GM21390 (cell line): ENCODE measurements around the gene AUTS2.

ENCODE experiments used
- ATAC-seq: cut with Tn5 transposase; IDR thresholded peaks from one replicate; pipeline ENCODE4 v1.9.1; 2021; ENCODE audit not compliant: unreplicated experiment

AUTS2 gene

GRCh38 chr7:69840248-69840647 lies 242.0 kb downstream of the AUTS2 start:
- ATAC-seq = no peak

DNA sequence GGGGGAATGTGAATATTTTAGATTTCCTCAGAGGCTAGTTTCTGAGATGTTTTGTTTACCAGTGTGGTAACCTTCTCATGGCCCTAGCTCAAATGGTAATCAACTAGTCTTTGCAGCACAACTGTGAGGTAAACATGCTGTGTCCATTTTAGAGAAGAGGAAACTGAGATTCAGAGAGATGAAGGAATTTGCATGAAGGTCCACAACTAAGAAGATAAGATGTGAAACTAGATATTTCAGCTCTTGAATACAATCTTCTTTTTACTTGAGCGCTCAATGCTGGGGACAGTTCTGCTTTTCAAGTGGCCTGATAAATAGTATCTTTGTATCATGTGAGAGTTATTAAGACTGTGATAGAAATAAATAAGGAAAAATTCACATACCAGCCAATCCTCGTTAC lies 245.4 kb downstream of the AUTS2 start:
- peak; percentile 64 for ATAC-seq

DNA sequence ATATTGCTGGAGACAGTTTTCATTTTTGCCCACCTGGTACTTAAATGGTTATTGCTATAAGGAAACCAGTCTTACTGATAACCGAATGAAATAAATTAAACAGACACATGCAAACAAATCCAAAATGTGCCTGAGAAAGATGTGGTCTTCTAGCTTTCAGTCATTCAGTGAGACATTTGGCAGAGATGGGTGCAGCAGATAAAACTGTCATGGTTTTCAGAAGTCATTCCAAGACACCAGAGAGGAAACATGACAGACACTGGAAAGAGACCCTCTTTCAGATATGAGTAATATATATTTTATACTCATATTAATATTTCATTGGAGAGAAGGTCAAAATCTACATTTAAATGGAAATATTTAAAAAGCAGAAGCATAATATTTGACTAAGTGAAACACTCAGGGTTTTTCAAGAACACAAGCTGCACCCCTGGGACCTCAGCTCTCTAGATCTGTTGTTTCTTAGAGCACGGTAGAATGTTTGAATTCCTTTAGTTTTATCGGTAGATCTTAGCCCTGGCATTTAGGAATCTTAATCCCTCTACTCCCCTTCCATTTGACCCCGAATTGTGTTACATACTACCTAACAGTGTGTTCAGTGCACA lies 246.1 kb downstream of the AUTS2 start:
- ATAC-seq = peak; percentile 39

DNA sequence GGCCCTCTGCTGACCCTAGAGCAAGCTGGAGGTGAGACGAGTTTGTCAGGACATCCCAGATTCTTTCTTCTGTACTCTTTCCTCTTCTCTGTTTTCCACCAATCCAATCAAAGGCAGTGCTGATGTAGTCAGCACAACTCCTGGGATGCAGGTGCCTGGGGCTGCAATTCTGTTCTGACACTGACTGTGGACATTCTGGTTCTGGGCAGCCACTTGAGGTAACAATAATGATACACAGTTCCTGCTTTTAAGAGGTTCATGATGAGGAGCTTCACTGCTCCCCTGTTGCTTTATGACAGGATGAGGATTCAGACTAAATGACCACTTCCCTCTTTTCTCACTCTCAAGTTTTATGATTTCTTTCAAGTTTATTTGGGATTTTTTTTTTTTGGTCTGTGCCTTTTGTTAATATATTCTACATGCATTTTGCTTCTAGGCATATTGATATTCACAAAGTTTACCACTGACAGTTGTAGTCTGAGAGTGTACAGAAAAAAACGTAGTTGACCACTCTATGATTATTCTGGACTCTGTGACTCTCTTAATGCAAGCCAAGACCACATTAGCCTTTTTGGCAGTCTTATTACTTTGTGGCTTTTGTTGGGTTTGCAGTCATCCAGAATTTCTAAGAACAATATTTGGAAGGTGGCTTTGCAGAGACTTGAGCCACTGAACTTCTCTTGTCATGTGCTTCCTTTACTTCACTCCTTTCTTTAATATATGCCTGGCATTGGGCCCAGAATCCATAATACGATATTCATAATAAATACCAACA lies 247.6 kb downstream of the AUTS2 start:
- ATAC-seq = no peak

GRCh38 chr7:69847921-69848612 lies 249.8 kb downstream of the AUTS2 start:
- no peak for ATAC-seq

- no peak for ATAC-seq
These were observed 251.0 kb downstream of the AUTS2 start for GRCh38 chr7:69849268-69849667.

GRCh38 chr7:69857014-69857413 lies 258.7 kb downstream of the AUTS2 start:
- no peak for ATAC-seq

DNA sequence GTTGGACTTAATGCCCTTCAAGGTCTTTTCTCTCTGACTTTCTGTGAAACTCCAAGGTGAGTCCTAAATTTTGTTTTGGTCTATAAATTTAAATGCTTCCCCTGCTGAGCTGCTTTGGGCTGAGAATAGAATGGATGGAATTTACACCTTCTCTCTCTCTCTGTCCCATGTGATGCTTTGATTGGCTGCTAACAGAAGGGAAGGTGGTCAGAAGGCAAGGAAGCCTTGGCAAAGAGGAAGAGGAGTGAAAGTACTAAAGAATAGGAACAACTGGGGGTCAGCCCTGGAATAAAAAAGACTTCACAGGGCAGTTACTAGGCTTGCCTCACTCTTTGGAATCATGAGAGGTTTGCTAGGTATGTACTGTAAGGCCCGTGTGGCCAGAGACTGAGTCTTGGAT lies 260.2 kb downstream of the AUTS2 start:
- no peak for ATAC-seq

- peak; percentile 61 for ATAC-seq
These were observed 261.1 kb downstream of the AUTS2 start for GRCh38 chr7:69859342-69859741.

DNA sequence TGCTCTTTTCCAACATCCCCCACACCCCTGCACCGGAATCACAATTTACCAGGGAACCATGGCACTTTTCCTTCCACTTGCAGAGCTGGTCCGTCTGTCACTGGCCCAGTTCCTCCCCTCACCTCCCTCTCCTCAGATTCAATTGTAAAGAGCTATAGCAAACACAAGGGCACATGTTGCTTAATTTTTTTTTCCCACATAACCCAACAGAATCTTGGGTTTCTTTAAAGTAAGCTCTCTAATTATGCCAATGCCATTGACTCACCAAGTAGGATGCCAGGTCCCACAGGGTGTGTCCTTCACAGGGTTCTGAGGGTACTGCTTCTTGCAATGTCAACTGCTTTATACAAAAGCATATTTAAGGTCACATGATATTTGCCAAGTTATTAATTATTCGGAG lies 262.2 kb downstream of the AUTS2 start:
- ATAC-seq = no peak

DNA sequence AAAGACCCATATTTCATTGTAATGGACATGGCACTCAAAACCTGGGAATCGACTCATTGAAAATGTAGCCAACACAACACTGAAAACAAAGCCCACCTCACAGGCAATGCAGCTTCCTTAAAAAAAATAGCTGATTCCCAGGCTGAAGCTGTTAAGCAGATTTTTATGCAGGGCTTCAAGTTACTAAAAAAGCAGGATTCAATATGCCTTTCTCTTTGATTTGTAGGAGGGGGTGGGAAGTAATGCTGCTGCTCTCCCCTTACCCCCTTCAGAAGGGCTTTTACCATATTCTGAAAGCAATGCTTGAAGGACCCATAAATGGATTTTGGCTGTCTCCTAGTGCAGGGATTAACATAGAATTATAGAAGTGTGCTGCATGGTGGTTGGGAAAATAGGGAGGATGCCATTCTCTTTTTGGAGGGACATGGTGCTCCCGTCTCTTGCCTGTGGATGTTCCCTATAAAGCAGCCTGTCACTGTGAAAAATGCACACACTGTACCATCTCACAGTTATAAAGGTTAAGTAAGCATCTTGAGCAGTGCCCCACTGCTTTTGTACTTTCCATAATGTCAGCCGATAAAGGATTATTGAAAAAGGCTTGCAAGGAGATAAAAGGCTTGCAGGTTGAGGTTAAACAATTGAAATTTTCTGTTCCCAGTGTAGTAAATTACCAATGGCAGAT lies 262.8 kb downstream of the AUTS2 start:
- ATAC-seq = no peak

- no peak for ATAC-seq
These were observed 264.3 kb downstream of the AUTS2 start for GRCh38 chr7:69862413-69863064.

- no peak for ATAC-seq
These were observed 266.0 kb downstream of the AUTS2 start for GRCh38 chr7:69864274-69864673.

DNA sequence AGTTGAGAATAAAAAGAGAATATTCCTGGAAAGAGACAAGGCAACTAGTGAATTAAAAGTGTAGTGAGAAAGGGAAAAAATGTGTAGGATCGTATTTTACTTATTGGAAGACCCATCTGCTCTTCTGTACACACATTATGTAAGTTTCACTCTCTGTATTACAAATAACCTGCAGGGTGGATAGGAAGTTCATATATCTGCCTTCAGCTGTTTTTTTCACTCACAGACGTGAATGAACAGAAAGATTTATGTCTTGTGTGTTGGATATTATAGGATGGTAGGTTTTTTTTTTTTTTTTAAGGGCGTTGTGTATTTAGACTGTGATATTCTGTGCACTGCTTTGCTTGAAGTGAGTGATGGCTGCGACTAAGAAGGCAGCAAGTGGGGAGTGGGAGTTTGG lies 266.5 kb downstream of the AUTS2 start:
- peak; percentile 77 for ATAC-seq

DNA sequence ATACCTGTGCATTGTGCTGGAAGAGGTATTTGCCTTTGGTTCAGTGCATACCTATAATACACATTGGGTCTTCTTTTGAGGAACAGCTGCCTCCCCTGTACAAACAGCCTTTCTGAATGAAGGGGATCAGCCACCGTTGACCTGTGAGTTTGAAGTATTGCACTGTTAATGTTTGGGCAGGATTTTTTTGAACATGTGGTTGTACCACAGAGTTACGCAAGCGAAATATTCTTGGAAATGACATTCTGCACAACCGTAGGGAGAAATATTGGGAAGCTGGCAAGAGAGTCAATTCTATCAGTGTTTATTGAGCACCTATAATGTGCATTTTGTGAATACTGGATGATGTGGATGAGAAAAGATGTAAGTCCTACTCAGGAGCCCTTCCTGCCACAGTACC lies 270.6 kb downstream of the AUTS2 start:
- ATAC-seq = no peak

DNA sequence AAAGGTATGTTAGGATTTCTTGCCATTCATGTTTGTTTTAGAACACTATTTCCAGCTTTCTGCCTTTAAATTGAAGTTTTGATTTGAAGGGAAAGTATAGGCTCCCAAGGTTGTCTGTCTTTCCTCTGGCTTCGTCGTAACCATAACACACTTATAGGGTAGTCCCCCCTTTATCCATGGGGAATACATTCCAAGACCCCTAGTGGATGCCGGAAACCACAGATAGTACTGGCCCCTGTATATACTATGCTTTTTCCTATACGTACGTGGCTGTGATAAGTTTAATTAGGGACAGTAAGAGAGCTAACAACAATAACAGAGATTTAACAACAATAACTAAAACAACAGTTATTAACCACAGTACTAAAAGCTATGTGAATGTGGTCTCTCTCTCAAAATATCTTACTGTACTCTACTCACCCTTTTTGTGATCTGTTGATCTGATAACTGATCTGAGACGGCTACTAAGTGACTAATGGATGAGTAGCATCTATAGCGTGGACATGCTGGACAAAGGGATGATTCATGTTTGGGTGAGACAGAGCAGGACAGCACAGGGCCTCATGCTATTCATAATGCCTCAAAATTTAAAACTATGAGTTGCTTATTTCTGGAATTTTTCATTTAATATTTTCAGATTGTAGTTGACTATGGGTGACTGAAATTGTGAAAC lies 273.1 kb downstream of the AUTS2 start:
- ATAC-seq = no peak

DNA sequence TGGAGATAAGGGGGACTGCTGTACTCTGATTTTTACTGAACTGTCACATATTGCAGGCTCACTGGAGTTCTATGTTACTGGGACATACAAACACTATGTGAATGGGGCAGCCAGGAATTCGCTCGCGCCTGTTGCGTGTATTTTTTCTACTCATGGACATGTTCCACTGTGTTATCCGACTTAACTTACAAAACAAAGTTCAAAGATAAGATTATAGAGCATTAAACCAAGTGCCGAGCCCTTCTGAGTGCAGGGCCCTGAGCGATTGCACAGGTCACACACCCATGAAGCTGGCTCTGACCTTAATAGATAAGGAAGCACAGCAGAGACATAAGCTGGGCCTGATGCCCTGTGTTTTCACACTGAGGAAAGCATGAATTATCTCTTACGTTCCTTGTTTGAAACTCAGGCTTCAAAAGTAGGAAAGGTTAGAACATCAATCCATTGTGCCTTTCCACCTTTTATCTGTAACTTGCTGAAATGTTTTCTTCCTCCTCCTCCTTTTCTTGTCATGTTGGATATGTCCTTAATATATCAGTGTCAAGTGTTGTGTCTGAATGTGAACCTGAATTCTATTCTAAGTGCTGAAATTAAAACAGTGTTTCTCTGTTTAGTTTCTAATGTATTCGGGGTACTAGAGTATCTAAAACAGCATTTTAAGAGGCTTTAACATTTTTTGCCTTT lies 273.8 kb downstream of the AUTS2 start:
- no peak for ATAC-seq

DNA sequence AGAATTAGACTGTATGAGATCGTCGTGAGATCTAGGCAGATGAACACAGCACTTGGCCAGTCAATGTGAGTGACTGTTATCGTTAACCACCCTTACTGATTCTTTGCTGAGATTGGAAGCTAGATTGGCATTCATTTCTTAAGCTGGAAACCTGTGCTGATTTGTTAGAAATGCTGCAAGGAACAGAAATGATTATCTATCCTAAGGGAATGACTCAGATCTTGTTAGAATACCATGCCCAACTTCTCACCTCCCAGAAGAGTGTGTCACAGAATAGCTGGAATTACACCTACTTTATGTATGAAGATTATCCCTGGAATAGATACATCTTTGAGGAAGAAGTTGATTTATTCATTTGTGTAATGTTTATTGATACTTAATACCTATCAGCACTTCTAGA lies 275.2 kb downstream of the AUTS2 start:
- no peak for ATAC-seq

GRCh38 chr7:69878015-69878414 lies 279.7 kb downstream of the AUTS2 start:
- no peak for ATAC-seq

GRCh38 chr7:69878591-69878990 lies 280.3 kb downstream of the AUTS2 start:
- no peak for ATAC-seq
